PC-3 (cell line): ENCODE measurements around the gene AIG1.

Experiments
- EZH2 ChIP-seq: fragments of 300-600 bp; sonication (generic); IDR thresholded peaks from one replicate; pipeline ENCODE4 v1.6.1; 2017; ENCODE audit warnings: antibody characterized with exemption, mild to moderate bottlenecking, low read length; ENCODE audit not compliant: unreplicated experiment
- EZH2phosphoT487 ChIP-seq: fragments of 300-600 bp; sonication (generic); IDR thresholded peaks from 2 replicates; pipeline ENCODE4 v1.6.1; 2018; ENCODE audit warnings: mild to moderate bottlenecking, antibody characterized with exemption, low read length, borderline replicate concordance
- TF ChIP-seq, protein P1 (sequence below): fragments of 300-600 bp; sonication (generic); conservative IDR thresholded peaks from 2 replicates; pipeline ENCODE4 v1.5.1; 2017; ENCODE audit warnings: antibody characterized with exemption, low read depth, mild to moderate bottlenecking, low read length

- TF ChIP-seq, protein P1, sequence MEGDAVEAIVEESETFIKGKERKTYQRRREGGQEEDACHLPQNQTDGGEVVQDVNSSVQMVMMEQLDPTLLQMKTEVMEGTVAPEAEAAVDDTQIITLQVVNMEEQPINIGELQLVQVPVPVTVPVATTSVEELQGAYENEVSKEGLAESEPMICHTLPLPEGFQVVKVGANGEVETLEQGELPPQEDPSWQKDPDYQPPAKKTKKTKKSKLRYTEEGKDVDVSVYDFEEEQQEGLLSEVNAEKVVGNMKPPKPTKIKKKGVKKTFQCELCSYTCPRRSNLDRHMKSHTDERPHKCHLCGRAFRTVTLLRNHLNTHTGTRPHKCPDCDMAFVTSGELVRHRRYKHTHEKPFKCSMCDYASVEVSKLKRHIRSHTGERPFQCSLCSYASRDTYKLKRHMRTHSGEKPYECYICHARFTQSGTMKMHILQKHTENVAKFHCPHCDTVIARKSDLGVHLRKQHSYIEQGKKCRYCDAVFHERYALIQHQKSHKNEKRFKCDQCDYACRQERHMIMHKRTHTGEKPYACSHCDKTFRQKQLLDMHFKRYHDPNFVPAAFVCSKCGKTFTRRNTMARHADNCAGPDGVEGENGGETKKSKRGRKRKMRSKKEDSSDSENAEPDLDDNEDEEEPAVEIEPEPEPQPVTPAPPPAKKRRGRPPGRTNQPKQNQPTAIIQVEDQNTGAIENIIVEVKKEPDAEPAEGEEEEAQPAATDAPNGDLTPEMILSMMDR = no peak
- no peak for TF ChIP-seq EZH2phosphoT487
- TF ChIP-seq EZH2 = no peak
Measured at GRCh38 chr6:143163621-143164020, 102.9 kb downstream of the AIG1 start.
